Renal cortex interstitium (tissue), 11 donors: ENCODE measurements around the gene SLC38A9. TPM values are rescaled to one million over a fixed set of nuclear protein-coding genes. Genes with fewer than 3 reads are reported as not detected.
"Not testable (repeated sequence)": the region's sequence is repeated elsewhere in the genome, so short reads cannot be mapped to it uniquely, and the experiment has no call there.

Experiments
- DNase-seq, 11 donors: peaks; one replicate each; pipeline ENCODE4 v3.0.0-alpha.2; 2013; ENCODE audit warnings: low read depth in 9 of 11, low spot score in 4 of 11; ENCODE audit errors: extremely low read depth in 1 of 11
- polyA plus RNA-seq, 3 donors: library from polyadenylated mRNA; unstranded; fragments of 120-200 nt; gene quantifications; one replicate each; pipeline ENCODE4 v1.2.1, GENCODE V29; 2013; ENCODE audit not compliant: insufficient read length in 3 of 3

Gene SLC38A9
- polyA plus RNA-seq, 3 donors = 28.3 to 39.2 (median 34.5) TPM

- DNase-seq = no peak
Observed at GRCh38 chr5:55624841-55625588, 87.1 kb downstream of the SLC38A9 start.

DNA sequence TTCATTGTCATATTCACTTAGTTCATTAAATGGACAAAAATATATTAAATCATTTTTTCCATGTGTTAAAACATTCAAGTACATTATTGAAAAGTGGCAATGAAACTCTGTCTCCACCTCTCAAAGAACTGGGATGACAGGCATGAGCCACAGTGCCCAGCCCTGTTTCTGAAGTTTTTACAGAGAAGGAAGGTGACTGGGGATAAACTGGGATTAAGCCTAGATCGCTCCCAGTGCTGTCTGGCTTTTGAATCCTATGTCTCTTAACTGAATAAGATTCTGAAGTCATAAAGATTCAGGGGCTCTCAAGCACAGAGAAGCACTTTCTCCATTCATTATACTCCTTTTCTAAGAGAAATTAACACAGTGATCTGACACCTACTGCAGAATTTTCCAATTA is 88.3 kb downstream of the SLC38A9 start:
- DNase-seq = no peak

DNA sequence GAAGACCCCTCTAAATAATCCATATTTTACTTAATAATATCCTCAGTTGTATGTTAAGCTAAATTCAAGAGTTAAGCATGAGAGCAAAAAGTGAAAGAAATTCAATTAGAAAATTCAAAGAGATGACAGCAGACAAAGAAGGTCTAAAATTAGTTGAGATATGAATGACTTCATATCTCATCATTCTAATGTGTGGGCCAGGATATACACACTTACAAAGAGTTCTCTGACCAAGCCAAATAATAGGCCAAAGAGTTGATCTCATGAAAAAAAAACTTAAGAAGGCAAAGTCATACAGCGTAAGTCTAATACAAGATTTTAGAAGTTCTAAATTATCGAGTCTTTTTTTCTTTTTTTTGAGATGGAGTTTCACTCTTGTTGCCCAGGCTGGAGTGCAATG is 89.7 kb downstream of the SLC38A9 start:
- DNase-seq = no peak

DNA sequence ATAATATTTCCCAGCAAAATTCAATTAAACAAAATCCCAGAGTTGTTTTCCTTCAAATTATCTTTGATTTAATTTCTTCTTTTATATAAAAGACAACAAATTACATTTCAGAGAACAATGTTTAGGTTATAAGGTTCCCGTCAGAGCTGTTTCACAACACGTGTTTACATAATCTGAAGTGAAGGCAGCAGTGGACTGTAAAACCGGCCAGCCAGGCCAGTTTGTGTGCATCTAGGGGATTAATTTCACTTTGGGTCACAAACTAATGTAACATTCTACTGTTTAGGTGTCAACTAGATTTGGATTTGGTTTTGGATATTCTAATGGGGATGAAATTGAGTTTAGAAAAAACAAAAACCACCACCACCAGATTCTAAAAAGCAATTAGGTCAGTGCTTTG is 90.9 kb downstream of the SLC38A9 start:
- DNase-seq = no peak

DNA sequence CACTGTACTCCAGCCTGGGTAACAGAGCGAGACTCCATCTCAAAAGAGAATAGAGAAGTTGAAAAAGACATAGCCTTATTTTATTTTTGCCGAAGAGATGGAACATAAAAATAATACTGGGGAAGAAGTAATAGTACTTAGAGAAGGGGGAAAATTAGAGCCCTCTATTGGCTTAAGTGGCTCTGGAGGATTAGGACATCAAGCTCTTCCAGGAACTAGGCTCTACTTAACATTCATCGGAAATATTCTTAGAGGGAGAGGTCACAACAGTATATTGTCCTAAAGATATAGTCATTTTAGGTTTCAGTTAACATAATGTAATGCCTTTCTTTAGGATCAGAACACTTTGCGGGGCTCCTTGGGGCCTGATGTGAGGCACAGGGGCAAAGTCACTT is 91.4 kb downstream of the SLC38A9 start:
- no peak for DNase-seq

DNA sequence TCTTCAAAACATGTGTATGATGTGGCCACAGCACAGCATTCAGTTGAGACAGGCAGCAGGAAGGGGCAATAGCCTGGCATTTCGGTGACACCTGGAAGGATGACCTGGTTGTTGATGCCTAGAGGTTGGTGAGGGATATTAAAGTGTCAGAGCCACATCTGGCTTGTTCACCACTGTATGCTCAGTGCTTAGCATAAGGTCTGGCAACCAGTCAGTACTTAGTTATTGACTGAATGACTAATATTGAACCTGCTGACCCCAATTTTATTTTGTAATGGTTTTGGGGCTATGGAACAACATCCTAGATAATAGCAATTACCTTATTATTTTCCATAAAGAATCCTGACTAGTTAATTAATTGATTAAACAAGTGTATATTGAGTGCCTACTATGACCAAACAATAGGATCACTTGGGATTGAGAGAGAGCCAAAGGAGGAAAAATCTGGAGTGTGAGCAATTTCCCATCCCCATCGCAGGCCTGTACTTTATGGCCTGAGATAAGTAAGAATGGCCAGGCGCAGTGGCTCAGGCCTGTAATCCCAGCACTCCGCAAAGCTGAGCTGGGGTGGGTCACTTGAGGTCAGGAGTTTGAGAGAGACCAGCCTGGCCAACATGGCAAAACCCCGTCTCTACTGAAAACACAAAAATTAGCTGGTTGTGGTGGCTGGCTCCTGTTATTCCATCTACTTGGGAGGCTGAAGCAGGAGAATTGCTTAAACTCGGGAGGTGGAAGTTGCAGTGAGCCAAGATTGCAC is 91.9 kb downstream of the SLC38A9 start:
- no peak for DNase-seq

DNA sequence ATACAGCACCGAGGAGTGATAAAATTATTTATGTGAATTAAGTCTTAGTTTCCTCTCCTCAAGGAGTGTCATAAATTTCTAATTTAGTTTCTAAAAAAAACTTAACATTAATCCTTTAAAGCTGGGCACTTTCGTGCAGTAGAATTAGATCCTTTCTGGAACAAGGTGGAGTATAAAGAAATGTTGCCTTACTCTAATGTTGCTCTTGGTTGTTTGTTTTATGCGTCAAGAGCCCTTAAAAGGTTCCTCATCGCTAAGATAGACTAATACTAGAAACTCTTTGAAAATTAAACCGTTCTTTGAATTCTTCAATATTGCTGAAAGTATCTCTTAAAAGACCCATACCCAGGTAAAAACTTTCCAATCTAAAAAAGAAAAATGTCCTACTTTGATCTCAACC is 93.8 kb downstream of the SLC38A9 start:
- no peak for DNase-seq

- no peak for DNase-seq
Observed at GRCh38 chr5:55613112-55613868, 98.8 kb downstream of the SLC38A9 start.

DNA sequence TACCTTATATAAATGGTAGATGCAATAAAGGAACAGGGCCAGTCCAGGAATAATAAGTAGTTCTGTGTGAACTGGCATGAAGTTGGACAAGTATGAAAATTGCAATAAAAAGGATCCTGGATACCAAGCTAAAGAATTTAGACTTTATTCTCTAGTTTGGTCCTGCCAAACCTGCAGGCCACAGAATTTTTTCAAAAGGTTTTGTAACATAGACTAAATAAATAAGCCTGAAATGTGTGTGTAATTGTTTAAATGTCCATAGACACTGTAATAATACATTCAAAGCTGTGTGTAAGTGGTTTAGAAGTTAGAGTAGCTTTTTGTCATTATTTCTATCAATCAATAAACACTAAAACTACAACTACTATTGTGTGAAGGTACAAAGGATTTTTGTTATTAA is 101.6 kb downstream of the SLC38A9 start:
- DNase-seq = no peak

- DNase-seq = no peak
Observed at GRCh38 chr5:55609413-55609812, 102.7 kb downstream of the SLC38A9 start.

DNA sequence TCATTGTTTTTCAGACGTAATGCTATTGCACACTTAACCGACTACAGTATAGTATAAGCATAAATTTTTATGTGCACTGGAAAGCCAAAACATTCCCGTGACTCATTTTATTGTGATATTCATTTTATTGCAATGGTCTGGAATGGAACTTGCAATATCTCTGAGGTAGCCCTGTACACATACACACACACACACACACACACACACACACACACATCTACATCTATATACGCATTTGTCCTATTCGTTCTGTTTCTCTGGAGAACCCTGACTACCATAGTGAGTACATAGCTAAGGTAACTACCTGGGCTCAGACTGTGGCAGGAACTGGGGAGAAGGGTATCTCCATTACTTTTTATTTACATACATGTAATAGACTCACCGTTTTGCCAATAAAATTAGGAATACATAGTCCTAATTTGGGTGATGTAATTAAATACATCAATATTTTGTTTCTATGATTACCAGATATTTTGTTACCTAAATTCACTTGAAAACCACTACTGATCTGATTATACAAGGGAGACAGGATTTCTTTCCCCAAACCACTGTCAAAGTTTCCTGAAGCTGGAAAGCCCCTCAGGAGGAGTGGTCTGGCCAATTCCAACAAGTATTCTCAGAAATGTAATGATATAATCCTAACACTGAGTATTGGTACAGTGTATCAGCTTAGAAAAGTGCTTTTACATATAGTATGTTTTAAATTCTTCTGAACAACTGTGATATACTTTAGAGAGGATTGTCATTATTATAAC is 103.4 kb downstream of the SLC38A9 start:
- DNase-seq = no peak

GRCh38 chr5:55607309-55607708 is 104.8 kb downstream of the SLC38A9 start:
- not testable (repeated sequence) for DNase-seq

GRCh38 chr5:55604611-55605067 is 107.5 kb downstream of the SLC38A9 start:
- DNase-seq = no peak

DNA sequence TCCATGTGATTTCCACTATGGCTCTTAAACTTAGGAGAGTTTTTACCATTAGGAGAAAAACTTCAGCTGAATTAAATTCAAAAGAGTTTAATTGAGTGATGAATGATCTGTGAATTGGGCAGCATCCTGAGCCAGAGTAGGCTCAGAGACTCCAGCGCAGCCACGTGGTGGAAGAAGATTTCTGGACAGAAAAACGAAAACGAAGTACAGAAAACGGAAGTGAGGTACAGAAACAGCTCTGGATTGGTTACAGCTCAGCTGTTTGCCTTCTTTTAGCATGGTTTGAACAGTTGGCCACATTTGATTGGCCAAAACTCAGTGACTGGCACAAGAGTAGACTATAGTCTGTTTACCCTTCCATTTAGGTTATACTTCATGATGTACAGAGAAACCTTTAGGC is 108.2 kb downstream of the SLC38A9 start:
- no peak for DNase-seq

- DNase-seq = no peak
Observed at GRCh38 chr5:55601628-55602027, 110.5 kb downstream of the SLC38A9 start.

- peak in 6 of 11 donors; percentile 40 to 69 (median 58) for DNase-seq
Observed at GRCh38 chr5:55601204-55601618, 110.9 kb downstream of the SLC38A9 start.

GRCh38 chr5:55600497-55601203 is 111.5 kb downstream of the SLC38A9 start:
- DNase-seq = no peak

DNA sequence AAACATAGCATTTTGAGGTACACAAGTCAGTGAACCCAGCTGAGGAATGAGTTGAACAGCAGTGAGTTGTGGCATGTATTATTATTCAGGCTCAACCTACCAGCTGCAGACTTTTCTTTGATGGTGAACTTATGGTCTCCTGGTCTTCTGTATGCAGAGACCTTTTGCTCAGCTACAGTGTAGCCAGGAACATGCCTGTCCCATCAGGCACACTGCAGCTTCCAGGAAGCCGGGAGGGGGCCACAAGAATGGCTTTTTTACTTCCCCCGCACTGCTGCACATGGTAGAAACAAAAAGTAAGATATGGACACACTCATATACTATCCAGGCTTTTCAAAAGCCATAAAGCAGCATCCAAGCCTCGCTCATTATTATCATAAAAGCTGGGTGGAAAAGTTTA is 112.0 kb downstream of the SLC38A9 start:
- no peak for DNase-seq
